Muscle layer of duodenum (tissue), 2 donors: ENCODE results near the gene CTDP1.

Experiments used
- H3K27ac ChIP-seq: one replicate; pipeline ENCODE4 v1.7.0; 2013; ENCODE audit warnings: mild to moderate bottlenecking, low read length
- H3K27me3 ChIP-seq: one replicate; pipeline ENCODE4 v1.7.0; 2013; ENCODE audit warnings: low read depth, mild to moderate bottlenecking, control low read depth, low read length
- H3K36me3 ChIP-seq, 2 donors: one replicate each; pipeline ENCODE4 v1.7.0; 2013; ENCODE audit warnings: low read length in 2 of 2, control low read depth in 1 of 2, mild to moderate bottlenecking in 1 of 2; ENCODE audit not compliant: insufficient read depth in 2 of 2, control insufficient read depth in 1 of 2
- H3K4me1 ChIP-seq, 2 donors: one replicate each; pipeline ENCODE4 v1.7.0; 2013; ENCODE audit warnings: low read length in 2 of 2, mild to moderate bottlenecking in 2 of 2, control low read depth in 1 of 2, moderate library complexity in 1 of 2; ENCODE audit not compliant: insufficient read depth in 2 of 2, control insufficient read depth in 1 of 2
- H3K4me3 ChIP-seq, 2 donors: one replicate each; pipeline ENCODE4 v1.7.0; 2013; ENCODE audit warnings: low read length in 2 of 2, low read depth in 1 of 2, mild to moderate bottlenecking in 1 of 2
- H3K9me3 ChIP-seq, 2 donors: one replicate each; pipeline ENCODE4 v1.7.0; 2013; ENCODE audit warnings: low read length in 2 of 2, control low read depth in 1 of 2, mild to moderate bottlenecking in 1 of 2; ENCODE audit not compliant: control insufficient read depth in 1 of 2
- donor health status: healthy.

Gene CTDP1

DNA sequence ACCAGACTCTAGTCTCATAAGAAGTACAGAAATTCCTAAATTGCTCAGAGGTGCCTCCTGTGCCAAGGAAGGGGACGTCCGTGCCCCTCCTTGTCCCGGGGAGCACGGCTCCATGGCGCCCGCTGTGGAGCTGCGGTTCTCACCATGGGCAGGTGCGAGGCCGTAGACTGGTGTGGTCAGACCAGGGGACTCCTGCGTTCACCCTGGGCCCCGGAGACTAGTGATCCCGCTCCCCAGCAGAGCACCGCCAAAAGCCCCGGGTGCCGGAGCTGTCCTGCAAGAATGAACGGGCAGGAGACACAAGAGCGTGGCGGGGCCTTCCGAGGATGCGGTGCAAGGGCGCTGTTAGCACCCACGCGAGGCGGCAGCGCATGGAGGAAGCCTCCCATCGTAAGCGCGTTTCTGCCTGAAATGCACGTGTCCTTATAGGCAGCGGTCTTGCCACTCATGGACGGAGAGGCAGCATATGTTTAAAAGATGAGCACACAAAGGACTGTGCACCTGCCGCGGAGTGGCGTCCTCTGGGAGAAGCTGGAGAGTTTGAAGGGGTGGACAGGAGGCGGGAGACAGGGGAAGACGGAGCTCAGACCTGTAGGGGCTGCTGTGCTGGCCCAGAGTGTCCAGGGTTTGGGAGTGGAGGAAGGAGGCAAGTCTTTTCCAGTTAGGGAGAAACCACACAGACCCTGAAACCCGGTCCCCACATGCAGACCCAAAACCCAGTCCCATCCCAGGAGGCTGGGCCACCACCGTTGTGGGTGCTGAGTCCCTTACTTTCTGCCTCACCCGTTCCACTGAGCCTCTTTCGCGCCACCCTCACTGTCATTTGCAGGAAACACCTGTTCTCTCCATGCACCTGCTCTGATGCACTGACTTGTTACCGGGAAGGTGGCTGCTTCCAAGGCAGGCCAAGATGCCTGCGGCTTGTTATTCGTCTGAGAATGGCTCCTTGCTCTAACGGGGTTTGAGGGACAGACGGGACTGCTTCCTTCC lies 110.6 kb downstream of the CTDP1 start:
- H3K27ac ChIP-seq = no peak overlapping the region
- no peaks in the 10 kb centered on the region for H3K9me3 ChIP-seq
- H3K4me3 ChIP-seq = no peak overlapping the region
- peaks cover 0 to 11% of the 10 kb centered on the region in 2 donors for H3K4me1 ChIP-seq
- H3K36me3 ChIP-seq = no peaks in the 10 kb centered on the region
- H3K27me3 ChIP-seq = peaks cover 19% of the 10 kb centered on the region

DNA sequence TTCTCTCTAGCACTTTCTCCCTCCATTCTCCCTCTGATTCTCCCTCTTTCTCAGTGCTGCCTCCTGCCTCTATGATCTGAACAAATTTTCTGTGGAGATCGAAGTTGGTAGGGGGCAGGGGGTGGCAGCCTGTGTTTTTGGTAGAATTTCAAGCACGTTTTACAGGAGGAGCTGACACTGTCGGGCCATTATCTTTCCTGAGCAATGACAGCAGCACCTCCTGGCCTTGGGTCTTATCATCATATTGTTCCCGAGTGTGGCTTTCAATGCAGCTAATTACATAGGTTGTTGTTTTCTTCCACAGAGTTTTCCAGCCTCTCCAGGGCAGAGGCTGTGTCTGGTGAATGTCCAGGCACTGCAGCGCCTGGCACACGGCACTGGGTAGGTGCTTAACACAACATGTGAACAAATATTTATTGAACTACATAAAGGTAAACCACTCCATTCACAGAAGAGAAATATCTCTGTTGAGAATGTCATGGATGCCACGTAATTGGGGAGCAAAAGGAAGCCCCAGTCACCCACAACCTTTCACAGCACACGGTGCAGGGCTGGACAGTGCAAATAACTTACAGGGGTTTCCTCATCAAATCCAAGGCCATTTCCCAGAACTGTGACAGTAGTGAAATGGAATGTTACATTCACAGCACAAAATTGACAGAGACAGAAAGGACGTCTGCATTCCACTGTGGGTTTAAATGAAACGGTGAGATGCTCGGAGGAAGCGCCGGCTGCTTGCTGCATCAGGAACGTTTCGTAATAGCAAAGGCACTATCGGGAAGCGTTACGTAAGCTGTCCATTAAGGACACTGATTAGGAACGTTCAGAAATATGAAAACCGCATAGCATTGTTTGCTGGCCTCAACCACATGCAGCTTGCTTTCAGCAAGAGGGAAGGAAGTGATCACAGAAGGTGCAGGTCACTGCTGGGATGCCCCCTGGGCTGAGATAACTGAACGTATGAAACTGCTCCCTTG lies 111.7 kb downstream of the CTDP1 start:
- Histone ChIP-seq H3K27ac (no peak overlapping the region), H3K36me3 (no peaks in the 10 kb centered on the region), H3K4me3 (no peak overlapping the region), H3K9me3 (no peaks in the 10 kb centered on the region), H3K4me1 (peaks cover 0 to 11% of the 10 kb centered on the region in 2 donors), H3K27me3 (peaks cover 18% of the 10 kb centered on the region)

DNA sequence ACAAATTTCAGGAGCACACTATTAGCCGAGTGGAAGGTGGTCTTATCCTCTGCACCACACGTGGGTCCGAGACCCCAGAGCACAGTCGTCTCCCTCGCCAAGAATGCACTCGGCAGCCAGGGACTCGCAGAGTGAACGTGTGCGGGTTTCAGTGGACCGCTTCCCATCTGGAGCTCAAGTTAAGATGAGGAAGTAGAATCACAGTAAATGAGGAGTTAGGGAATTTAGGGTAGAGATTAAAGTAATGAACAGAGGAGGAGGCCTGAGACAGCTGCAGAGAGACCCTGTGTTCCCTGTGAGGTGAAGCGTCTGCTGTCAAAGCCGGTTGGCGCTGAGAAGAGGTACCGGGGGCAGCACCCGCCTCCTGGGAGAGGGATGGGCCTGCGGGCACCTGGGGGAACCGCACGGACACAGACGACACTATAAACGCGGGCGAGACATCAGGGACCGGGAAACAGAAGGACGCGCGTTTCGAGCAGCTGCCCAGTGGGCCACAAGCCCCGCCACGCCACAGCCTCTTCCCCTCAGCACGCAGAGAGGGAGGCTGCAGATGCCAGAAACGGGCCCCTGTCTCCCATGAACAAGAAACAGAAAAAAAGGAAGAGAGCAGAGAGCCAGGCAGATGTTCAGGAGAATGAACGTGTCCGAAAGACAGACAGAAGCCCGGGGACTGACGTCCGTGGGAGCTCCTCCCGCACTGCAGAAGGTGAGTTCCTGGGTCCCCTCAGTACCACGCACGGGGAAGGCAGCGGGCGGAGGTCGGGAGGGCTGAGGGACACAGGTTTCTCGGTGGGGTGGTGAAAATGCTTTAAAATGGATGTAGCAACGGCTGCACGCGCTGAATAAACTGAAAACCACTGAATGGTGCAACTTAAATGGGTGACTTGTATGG lies 112.7 kb downstream of the CTDP1 start:
- Histone ChIP-seq H3K4me3 (no peak overlapping the region), H3K27me3 (peaks cover 17% of the 10 kb centered on the region), H3K4me1 (peaks cover 0 to 11% of the 10 kb centered on the region in 2 donors), H3K27ac (no peak overlapping the region), H3K36me3 (no peaks in the 10 kb centered on the region), H3K9me3 (no peaks in the 10 kb centered on the region)

DNA sequence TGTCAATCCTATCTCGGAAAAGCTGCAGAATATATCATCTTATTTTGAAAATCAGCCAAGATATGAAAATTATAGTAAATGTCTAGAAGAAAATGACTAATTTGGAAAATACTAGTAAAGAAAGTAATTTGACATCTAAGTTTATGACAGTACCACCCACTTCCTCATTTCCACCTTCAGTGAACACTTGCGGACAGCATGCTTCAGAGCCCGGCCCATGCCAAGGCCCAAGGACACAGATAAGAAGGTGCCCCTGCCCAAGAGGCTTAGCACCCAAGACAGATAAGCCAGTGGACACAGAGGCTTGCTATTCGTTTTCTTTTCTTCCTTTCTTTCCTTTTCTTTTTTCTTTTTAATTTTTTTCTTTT lies 113.4 kb downstream of the CTDP1 start:
- H3K4me1 ChIP-seq = peaks cover 0 to 10% of the 10 kb centered on the region in 2 donors
- H3K27ac ChIP-seq = no peak overlapping the region
- no peaks in the 10 kb centered on the region for H3K36me3 ChIP-seq
- peaks cover 16% of the 10 kb centered on the region for H3K27me3 ChIP-seq
- H3K4me3 ChIP-seq = no peak overlapping the region
- no peaks in the 10 kb centered on the region for H3K9me3 ChIP-seq

DNA sequence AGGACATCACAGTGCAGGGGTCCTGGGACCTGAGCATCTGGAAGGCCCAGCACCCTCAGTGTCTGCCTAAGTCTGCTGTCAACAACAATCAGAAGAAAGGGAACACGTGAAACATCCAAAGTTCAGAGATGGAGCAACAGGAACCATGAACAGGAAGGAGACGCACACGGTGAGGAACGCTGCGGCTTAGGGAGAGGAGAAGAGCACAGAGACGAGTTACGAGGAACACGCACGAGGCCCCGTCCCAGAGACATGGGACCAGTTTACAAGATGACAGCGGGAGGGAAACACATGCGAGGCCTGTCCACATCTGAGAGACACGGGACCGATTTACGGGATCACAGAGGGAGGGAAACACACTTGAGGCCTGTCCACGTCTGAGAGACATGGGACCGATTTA lies 115.2 kb downstream of the CTDP1 start:
- Histone ChIP-seq H3K27ac (no peak overlapping the region), H3K9me3 (no peaks in the 10 kb centered on the region), H3K27me3 (peaks cover 20% of the 10 kb centered on the region), H3K4me1 (peaks cover 0 to 19% of the 10 kb centered on the region in 2 donors), H3K36me3 (no peaks in the 10 kb centered on the region), H3K4me3 (no peak overlapping the region)

DNA sequence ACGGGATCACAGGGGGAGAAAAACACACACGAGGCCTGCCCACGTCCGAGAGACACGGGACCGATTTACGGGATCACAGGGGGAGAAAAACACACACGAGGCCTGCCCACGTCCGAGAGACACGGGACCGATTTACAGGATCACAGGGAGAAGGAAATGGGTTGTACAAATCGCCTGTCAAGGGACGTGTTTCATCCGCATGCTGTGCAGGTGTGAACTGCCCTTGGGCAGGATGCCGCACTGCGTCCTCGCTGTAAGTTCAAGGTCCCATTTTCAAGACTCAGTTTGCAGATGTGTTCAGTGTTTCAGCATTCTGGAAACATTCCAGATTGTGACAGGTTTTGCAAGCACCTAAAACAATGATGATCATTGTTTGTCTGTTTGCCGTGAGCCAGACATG lies 115.8 kb downstream of the CTDP1 start:
- Histone ChIP-seq H3K4me1 (peaks cover 0 to 19% of the 10 kb centered on the region in 2 donors), H3K4me3 (no peak overlapping the region), H3K36me3 (no peaks in the 10 kb centered on the region), H3K9me3 (no peaks in the 10 kb centered on the region), H3K27ac (no peak overlapping the region), H3K27me3 (peaks cover 20% of the 10 kb centered on the region)

DNA sequence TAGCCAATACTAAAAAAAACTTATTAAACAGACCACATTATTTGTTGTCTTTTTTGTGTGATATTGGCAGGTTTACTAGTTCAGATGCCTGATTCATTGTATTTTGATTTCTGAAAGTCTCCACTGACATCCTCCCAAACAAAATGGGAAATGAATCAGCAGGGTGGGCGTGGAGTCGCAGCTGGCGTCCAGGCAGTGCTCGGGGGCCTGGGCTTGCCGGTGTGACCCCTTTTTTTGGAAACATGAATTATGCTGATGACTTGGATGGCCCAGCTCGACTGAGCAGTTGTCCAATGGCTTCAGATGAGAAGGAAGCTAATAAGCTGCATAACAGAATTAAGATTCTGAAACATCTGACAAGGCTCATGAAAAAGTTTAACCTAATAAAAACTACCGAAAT lies 116.4 kb downstream of the CTDP1 start:
- H3K27me3 ChIP-seq = peaks cover 20% of the 10 kb centered on the region
- peaks cover 0 to 19% of the 10 kb centered on the region in 2 donors for H3K4me1 ChIP-seq
- H3K4me3 ChIP-seq = no peak overlapping the region
- H3K9me3 ChIP-seq = no peaks in the 10 kb centered on the region
- H3K36me3 ChIP-seq = no peaks in the 10 kb centered on the region
- no peak overlapping the region for H3K27ac ChIP-seq

DNA sequence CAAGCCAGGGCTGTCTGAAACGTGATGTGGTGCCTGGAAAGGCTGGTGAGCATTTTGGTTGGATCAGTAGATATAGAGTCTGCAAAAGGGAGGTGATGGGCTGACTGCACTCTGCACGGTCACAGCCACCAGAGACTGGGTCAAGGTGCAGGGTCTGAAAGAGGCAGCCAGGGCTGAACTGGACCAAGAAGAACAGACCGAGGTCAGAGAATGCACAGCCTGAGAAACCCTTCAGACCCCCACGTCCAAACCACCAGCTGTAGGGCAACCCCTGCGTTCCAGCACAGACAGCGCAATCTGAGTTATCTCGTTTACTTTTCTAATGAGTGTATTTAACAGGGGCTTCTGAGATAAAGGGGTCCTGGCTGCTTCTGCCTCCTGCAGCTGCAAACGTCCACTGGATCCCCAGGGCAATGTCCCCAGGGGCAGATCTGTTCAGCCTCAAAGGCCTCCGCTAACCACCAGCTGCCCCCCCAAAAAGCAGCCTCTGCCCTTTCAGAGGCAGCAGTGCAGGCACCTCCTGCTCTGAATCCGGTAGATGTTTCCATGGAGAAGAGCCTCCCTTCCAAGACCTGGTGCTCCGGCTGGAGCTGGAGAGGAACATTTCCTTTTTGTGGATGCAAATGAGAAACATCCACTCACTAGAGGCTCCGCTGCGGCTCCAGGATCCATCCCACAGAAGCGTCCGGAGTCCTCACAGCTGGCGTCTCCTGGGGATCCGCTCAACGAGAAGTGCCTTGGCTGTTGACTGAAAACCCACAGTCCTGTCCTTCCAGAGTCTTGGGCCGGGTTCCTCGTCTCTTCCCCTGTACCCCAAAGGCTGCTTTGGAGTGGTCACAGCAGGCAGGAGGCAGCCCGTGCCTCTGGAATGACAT lies 117.2 kb downstream of the CTDP1 start:
- H3K27ac ChIP-seq = no peak overlapping the region

DNA sequence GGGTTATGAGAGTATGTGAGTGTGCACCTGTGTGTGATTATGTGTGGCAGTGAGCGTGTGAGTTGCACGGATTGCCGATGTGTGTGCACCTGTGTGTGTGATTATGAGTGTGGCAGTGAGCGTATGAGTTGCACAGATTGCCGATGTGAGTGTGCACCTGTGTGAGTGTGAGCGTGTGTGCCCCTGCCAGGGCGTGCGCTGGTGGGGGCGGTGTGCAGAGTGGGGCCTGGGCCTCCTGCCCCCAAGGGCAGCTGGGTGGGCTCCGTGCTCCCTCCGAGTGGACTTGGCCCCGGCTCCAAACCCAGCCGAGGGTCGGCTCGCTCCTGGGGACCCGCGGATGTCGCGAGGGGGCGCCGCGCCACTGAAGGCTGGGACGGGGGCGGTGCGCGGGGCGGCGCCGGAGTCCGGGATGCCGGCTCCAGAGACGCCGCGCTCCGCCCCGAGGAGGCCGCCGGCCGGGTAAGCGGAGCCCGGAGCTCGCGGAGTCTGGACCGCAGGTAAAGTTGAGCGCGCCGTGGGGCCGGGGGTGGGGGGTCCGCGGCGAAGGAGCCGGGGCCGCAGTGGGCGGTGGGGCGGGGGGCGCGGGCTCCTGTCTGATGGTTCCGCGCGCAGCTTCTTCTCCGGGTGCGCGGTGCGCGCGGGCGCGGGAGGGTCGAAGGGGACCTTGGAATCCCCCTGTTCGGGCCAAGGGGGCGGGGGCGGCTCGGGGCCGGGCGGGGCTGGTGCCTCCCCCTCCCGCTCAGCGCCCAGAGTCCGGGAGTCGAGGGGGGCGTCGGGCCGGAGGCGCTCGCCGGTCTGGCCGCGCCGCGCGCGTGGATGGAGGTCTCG lies 118.1 kb downstream of the CTDP1 start, which contains the start of gene KCNG2:
Gene KCNG2, plus strand, starts transcription at position 421 of the 828 bp plus-strand sequence. CDS start 65,730 bp downstream, outside the sequence.
- no peaks in the 10 kb centered on the region for H3K36me3 ChIP-seq
- H3K27ac ChIP-seq = no peak within 1 kb of the TSS
- peak within 1 kb of the TSS in 1 of 2 donors; percentile 49 for H3K4me3 ChIP-seq
- H3K9me3 ChIP-seq = no peaks in the 10 kb centered on the region
- peaks cover 0 to 19% of the 10 kb centered on the region in 2 donors for H3K4me1 ChIP-seq
- H3K27me3 ChIP-seq = peaks cover 20% of the 10 kb centered on the region

More for the DNA sequence above, 117.2 kb downstream of the CTDP1 start:
- Histone ChIP-seq H3K36me3 (no peaks in the 10 kb centered on the region), H3K4me1 (peaks cover 0 to 19% of the 10 kb centered on the region in 2 donors), H3K4me3 (no peak overlapping the region), H3K27me3 (peaks cover 20% of the 10 kb centered on the region), H3K9me3 (no peaks in the 10 kb centered on the region)
